ENCODE data around the gene CDC37. TPM values are rescaled to one million over a fixed set of nuclear protein-coding genes. Genes with fewer than 3 reads are reported as not detected.

The CDC37 gene
- total RNA-seq, 1 donor from 2014 or later = 159 TPM

- no peaks in the 10 kb centered on the region for H3K9me3 Mint-ChIP-seq
- H3K27ac Mint-ChIP-seq = no peak overlapping the region
- no peak for DNase-seq (ENCODE audit: low spot score in 2 of 2, unreplicated experiment in 2 of 2)
- H3K36me3 Mint-ChIP-seq = no peaks in the 10 kb centered on the region
- H3K27me3 Mint-ChIP-seq (ENCODE audit: low read depth) = peaks cover 86% of the 10 kb centered on the region
- no peak for TF ChIP-seq CTCF (IDR thresholded peaks at IDR 0.05; ENCODE audit: unreplicated experiment)
- H3K4me1 Mint-ChIP-seq = peaks cover 30% of the 10 kb centered on the region
- H3K4me3 Mint-ChIP-seq = peak overlapping the region; percentile 20
Measured at GRCh38 chr19:10418485-10419199, 15.3 kb upstream of the CDC37 start.

GRCh38 chr19:10418235-10418484 is 14.8 kb upstream of the CDC37 start:
- Mint-ChIP-seq H3K27ac (no peak overlapping the region), H3K4me3 (peak overlapping the region; percentile 20)
- TF ChIP-seq CTCF (IDR thresholded peaks at IDR 0.05; ENCODE audit: unreplicated experiment) = no peak

GRCh38 chr19:10417541-10418234 is 14.3 kb upstream of the CDC37 start:
- Mint-ChIP-seq H3K27ac (no peak overlapping the region), H3K4me1 (peaks cover 30% of the 10 kb centered on the region), H3K27me3 (ENCODE audit: low read depth) (peaks cover 82% of the 10 kb centered on the region), H3K9me3 (no peaks in the 10 kb centered on the region), H3K4me3 (peak overlapping the region; percentile 20), H3K36me3 (no peaks in the 10 kb centered on the region)
- TF ChIP-seq CTCF (IDR thresholded peaks at IDR 0.05; ENCODE audit: unreplicated experiment) = no peak
- DNase-seq (ENCODE audit: low spot score in 2 of 2, unreplicated experiment in 2 of 2) = no peak

More at GRCh38 chr19:10418235-10418484, 14.8 kb upstream of the CDC37 start:
- Mint-ChIP-seq H3K36me3 (no peaks in the 10 kb centered on the region), H3K4me1 (peaks cover 30% of the 10 kb centered on the region), H3K9me3 (no peaks in the 10 kb centered on the region), H3K27me3 (ENCODE audit: low read depth) (peaks cover 85% of the 10 kb centered on the region)
- DNase-seq (ENCODE audit: low spot score in 2 of 2, unreplicated experiment in 2 of 2) = no peak

- Mint-ChIP-seq H3K36me3 (no peaks in the 10 kb centered on the region), H3K9me3 (no peaks in the 10 kb centered on the region), H3K4me3 (peak overlapping the region; percentile 66), H3K27ac (peak overlapping the region; percentile 91), H3K27me3 (ENCODE audit: low read depth) (peaks cover 81% of the 10 kb centered on the region), H3K4me1 (peaks cover 30% of the 10 kb centered on the region)
- peak; percentile 74 to 90 for DNase-seq (ENCODE audit: low spot score in 2 of 2, unreplicated experiment in 2 of 2)
- TF ChIP-seq CTCF (IDR thresholded peaks at IDR 0.05; ENCODE audit: unreplicated experiment) = peak; percentile 100
Measured at GRCh38 chr19:10416380-10417257, 13.3 kb upstream of the CDC37 start.

- Mint-ChIP-seq H3K36me3 (no peaks in the 10 kb centered on the region), H3K27ac (no peak overlapping the region), H3K9me3 (no peaks in the 10 kb centered on the region), H3K4me1 (peaks cover 25% of the 10 kb centered on the region), H3K27me3 (ENCODE audit: low read depth) (peaks cover 81% of the 10 kb centered on the region), H3K4me3 (peak overlapping the region; percentile 66)
- TF ChIP-seq CTCF (IDR thresholded peaks at IDR 0.05; ENCODE audit: unreplicated experiment) = no peak
- DNase-seq (ENCODE audit: low spot score in 2 of 2, unreplicated experiment in 2 of 2) = no peak
Measured at GRCh38 chr19:10416083-10416379, 12.7 kb upstream of the CDC37 start.
